ENCODE measurements around the gene ADGRG4.

Gene ADGRG4

DNA sequence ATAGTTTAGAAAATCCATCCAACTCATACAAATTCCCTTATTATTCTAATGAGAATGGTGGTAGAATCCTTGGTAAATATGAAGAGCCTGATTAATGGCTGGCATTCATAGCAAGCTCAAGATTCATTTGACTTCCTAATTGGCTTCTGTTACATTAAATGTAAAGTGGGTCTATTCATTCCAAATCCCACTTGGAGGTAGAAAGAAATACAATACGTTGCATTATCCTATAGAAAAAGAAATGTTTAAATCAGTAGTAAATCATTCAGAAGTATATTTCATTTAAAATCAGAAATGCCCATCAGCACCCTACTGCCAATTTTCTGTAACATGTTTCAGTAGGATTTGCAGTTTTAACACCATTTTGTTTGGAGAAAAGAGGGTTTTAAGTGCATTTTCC is 6.7 kb downstream of the ADGRG4 start (continued):
- TF ChIP-seq, protein P1, sequence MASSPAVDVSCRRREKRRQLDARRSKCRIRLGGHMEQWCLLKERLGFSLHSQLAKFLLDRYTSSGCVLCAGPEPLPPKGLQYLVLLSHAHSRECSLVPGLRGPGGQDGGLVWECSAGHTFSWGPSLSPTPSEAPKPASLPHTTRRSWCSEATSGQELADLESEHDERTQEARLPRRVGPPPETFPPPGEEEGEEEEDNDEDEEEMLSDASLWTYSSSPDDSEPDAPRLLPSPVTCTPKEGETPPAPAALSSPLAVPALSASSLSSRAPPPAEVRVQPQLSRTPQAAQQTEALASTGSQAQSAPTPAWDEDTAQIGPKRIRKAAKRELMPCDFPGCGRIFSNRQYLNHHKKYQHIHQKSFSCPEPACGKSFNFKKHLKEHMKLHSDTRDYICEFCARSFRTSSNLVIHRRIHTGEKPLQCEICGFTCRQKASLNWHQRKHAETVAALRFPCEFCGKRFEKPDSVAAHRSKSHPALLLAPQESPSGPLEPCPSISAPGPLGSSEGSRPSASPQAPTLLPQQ (tag by site-specific recombination; IDR thresholded peaks at IDR 0.05) = no peak
- TF ChIP-seq ZNF596 (tag by site-specific recombination; IDR thresholded peaks at IDR 0.05) = no peak

DNA sequence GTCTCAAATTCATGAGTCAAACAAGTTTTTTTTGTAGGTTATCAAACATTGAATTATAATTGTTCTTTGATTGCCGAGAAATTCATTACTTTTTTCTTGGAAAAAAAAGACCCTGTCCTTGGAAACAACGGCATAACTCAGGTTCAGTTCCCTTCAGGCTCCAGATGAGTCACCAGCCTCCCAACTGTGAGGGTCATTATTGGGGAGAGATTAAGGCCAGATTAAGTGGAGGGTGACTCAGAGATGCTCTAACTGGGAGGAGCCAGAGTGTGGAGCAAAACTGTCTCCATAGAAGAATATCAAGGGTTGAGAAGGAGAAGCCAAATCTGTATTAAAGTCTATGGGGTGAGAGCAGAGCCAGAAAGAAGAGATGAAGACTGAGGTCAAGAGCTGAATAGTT is 9.6 kb downstream of the ADGRG4 start:
- no peak overlapping the region for H3K27ac ChIP-seq (ENCODE audit: extremely low read depth, low read depth, low read length)
- H3K4me1 ChIP-seq (ENCODE audit: control insufficient read depth, insufficient read depth, low read length) = no peaks in the 10 kb centered on the region
- ChIA-PET CTCF (no interaction called here), POLR2A (no interaction called here)
- no peak overlapping the region for H3K4me3 ChIP-seq (ENCODE audit: low read depth, low read length)
- no peaks in the 10 kb centered on the region for H3K36me3 ChIP-seq (ENCODE audit: control insufficient read depth in 2 of 2, insufficient read depth in 1 of 2, low read length in 2 of 2)
- H3K9me3 ChIP-seq (ENCODE audit: control insufficient read depth, insufficient read depth, low read depth, low read length) = no peaks in the 10 kb centered on the region
- no peak for TF ChIP-seq ZNF664 (tag by site-specific recombination; IDR thresholded peaks at IDR 0.05)
- no peak for TF ChIP-seq PRDM10 (tag by site-specific recombination; IDR thresholded peaks at IDR 0.05)
- peak; percentile 36; the same call in 1 of the 2 replicates for TF ChIP-seq PATZ1 (tag by site-specific recombination; IDR thresholded peaks at IDR 0.05)
- TF ChIP-seq TRIM28 (IDR thresholded peaks at IDR 0.05; ENCODE audit: borderline replicate concordance, low read length) = peak; percentile 48; the same call in 1 of the 2 replicates
- no peak for TF ChIP-seq ZFHX2 (tag by site-specific recombination; conservative IDR thresholded peaks at IDR 0.05)
- peak; percentile 77; the same call in 1 of the 2 replicates for TF ChIP-seq ZNF660 (tag by site-specific recombination; IDR thresholded peaks at IDR 0.05)
- TF ChIP-seq SP2 (tag by site-specific recombination; IDR thresholded peaks at IDR 0.05) = no peak
- TF ChIP-seq, protein P2, sequence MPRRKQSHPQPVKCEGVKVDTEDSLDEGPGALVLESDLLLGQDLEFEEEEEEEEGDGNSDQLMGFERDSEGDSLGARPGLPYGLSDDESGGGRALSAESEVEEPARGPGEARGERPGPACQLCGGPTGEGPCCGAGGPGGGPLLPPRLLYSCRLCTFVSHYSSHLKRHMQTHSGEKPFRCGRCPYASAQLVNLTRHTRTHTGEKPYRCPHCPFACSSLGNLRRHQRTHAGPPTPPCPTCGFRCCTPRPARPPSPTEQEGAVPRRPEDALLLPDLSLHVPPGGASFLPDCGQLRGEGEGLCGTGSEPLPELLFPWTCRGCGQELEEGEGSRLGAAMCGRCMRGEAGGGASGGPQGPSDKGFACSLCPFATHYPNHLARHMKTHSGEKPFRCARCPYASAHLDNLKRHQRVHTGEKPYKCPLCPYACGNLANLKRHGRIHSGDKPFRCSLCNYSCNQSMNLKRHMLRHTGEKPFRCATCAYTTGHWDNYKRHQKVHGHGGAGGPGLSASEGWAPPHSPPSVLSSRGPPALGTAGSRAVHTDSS (tag by site-specific recombination; IDR thresholded peaks at IDR 0.05) = no peak
- TF ChIP-seq ZNF544 (tag by site-specific recombination; IDR thresholded peaks at IDR 0.05) = no peak
- TF ChIP-seq KLF16 (tag by site-specific recombination; IDR thresholded peaks at IDR 0.05) = no peak
- no peak for TF ChIP-seq ZNF169 (tag by site-specific recombination; IDR thresholded peaks at IDR 0.05)
- TF ChIP-seq ZBTB21 (tag by site-specific recombination; IDR thresholded peaks at IDR 0.05) = 0 out of 2 replicates have a peak, but pooled peaks have one; percentile 22
- TF ChIP-seq REST (tag by site-specific recombination; IDR thresholded peaks at IDR 0.05) = no peak
- TF ChIP-seq ZNF571 (tag by site-specific recombination; IDR thresholded peaks at IDR 0.05) = no peak
- TF ChIP-seq ZNF23 (tag by site-specific recombination; IDR thresholded peaks at IDR 0.05; ENCODE audit: borderline replicate concordance) = no peak
- TF ChIP-seq SP7 (tag by site-specific recombination; IDR thresholded peaks at IDR 0.05) = no peak; the same call in 1 of the 2 replicates
- TF ChIP-seq ZNF311 (tag by site-specific recombination; IDR thresholded peaks at IDR 0.05; ENCODE audit: borderline replicate concordance) = no peak
- no peak for TF ChIP-seq ZNF394 (tag by site-specific recombination; IDR thresholded peaks at IDR 0.05; ENCODE audit: borderline replicate concordance)
- TF ChIP-seq ZNF48 (tag by site-specific recombination; IDR thresholded peaks at IDR 0.05) = no peak
- 0 out of 2 replicates have a peak, but pooled peaks have one; percentile 33 for TF ChIP-seq IKZF3 (tag by site-specific recombination; IDR thresholded peaks at IDR 0.05)
- no peak for TF ChIP-seq ZNF654 (tag by site-specific recombination; IDR thresholded peaks at IDR 0.05; ENCODE audit: low read depth)
- TF ChIP-seq ZIC2 (tag by site-specific recombination; IDR thresholded peaks at IDR 0.05) = peak; percentile 24; the same call in 1 of the 2 replicates
- TF ChIP-seq ZNF366 (tag by site-specific recombination; conservative IDR thresholded peaks at IDR 0.05) = 0 out of 2 replicates have a peak, but pooled peaks have one; percentile 21
- peak; percentile 48; the same call in 1 of the 2 replicates for TF ChIP-seq ZNF24 (tag by site-specific recombination; IDR thresholded peaks at IDR 0.05)

All from HEK293 (cell line).